GM12865 (cell line): ENCODE results near the gene TMEM97.
A peak's percentile ranks its signal among the peaks of the same experiment; 100 is the strongest.

Source experiments
- DNase-seq: peaks from one replicate; pipeline ENCODE4 v3.0.0; 2010; ENCODE audit warnings: low read depth
- H3K4me3 ChIP-seq: 2 replicates; pipeline ENCODE4 v1.5.1; 2011; ENCODE audit warnings: mild to moderate bottlenecking, low read depth, low read length, control low read depth
- TF ChIP-seq, protein P1 (sequence below): IDR thresholded peaks from 2 replicates; pipeline ENCODE4 v1.5.1; 2011; ENCODE audit warnings: low read length, control low read depth, low read depth, inconsistent platforms; ENCODE audit not compliant: insufficient read depth; ENCODE audit errors: missing control alignments

The TMEM97 gene

GRCh38 chr17:28369684-28370034 is 50.7 kb downstream of the TMEM97 start:
- no peak for DNase-seq

DNA sequence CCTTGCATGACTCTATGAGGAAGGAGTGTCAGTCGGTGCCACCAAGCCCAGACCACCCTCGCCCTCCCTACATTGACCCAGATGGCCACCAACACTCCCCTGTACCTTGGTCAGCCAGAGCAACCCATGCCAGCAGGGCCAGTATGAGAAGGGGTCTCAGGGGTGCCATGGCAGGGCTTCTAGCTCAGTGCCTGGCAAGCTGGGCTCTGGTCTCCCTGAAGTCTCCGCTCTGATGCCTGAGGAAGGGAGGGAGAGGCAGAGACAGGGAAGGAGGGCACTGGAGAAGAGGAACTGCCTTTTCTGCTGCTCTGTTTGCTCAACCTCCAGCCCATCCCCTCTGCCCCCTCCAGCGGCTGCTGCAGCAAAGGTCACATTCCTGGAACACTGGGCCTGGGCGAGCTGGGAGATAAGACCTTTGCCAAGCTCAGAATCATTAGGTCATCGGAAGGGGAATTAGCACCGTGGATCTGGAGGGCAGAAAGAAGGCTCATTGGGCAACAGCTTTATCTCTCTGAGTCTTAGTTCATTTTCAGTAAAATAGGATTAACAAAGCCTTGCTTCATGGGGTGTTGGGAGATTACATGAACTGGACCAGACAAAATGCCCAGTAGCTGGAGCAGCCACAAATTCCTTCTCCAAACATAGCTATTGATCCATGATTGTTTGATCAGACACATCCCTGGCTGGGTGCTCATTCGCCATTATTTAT is 51.2 kb downstream of the TMEM97 start, which contains the start of gene VTN:
Gene VTN, minus strand, starts transcription at position 273 of the 709 bp plus-strand sequence. Its CDS starts 104 bp downstream, at position 169.
- peak within 1 kb of the TSS; percentile 76 for H3K4me3 ChIP-seq
- DNase-seq = no peak

More at GRCh38 chr17:28369684-28370034, 50.7 kb downstream of the TMEM97 start:
- no peak overlapping the region for H3K4me3 ChIP-seq
- TF ChIP-seq, protein P1, sequence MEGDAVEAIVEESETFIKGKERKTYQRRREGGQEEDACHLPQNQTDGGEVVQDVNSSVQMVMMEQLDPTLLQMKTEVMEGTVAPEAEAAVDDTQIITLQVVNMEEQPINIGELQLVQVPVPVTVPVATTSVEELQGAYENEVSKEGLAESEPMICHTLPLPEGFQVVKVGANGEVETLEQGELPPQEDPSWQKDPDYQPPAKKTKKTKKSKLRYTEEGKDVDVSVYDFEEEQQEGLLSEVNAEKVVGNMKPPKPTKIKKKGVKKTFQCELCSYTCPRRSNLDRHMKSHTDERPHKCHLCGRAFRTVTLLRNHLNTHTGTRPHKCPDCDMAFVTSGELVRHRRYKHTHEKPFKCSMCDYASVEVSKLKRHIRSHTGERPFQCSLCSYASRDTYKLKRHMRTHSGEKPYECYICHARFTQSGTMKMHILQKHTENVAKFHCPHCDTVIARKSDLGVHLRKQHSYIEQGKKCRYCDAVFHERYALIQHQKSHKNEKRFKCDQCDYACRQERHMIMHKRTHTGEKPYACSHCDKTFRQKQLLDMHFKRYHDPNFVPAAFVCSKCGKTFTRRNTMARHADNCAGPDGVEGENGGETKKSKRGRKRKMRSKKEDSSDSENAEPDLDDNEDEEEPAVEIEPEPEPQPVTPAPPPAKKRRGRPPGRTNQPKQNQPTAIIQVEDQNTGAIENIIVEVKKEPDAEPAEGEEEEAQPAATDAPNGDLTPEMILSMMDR = no peak

DNA sequence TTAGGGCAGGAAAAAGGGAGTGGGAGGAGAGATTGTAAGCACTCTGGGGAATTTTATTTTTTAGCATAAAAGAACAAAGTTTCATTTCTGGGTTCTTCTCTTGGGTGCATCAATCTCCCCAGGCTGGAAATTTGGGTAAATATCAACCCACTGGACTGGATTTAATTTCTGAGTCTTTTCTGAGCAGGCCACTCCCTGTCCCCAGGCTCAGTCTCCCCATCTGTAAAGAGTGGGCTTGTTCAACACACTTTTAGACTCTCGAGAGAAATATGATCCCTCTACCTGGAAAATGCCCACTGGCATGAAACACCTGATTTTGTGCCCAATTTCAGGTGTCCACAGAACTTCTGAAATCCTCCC is 51.7 kb downstream of the TMEM97 start:
- H3K4me3 ChIP-seq = no peak overlapping the region
- DNase-seq = no peak
- TF ChIP-seq, protein P1 = no peak

More for the DNA sequence above, 51.2 kb downstream of the TMEM97 start, which contains the start of gene VTN:
- TF ChIP-seq, protein P1 = no peak

- TF ChIP-seq, protein P1 = no peak
- DNase-seq = peak; percentile 94
- peak within 1 kb of the TSS; percentile 76 for H3K4me3 ChIP-seq
These were observed 52.5 kb downstream of the TMEM97 start, which contains the start of gene SARM1 for GRCh38 chr17:28371245-28372202. TSS of gene SARM1 (plus strand) at chr17:28371694. CDS start at chr17:28372033, 339 bp downstream.

DNA sequence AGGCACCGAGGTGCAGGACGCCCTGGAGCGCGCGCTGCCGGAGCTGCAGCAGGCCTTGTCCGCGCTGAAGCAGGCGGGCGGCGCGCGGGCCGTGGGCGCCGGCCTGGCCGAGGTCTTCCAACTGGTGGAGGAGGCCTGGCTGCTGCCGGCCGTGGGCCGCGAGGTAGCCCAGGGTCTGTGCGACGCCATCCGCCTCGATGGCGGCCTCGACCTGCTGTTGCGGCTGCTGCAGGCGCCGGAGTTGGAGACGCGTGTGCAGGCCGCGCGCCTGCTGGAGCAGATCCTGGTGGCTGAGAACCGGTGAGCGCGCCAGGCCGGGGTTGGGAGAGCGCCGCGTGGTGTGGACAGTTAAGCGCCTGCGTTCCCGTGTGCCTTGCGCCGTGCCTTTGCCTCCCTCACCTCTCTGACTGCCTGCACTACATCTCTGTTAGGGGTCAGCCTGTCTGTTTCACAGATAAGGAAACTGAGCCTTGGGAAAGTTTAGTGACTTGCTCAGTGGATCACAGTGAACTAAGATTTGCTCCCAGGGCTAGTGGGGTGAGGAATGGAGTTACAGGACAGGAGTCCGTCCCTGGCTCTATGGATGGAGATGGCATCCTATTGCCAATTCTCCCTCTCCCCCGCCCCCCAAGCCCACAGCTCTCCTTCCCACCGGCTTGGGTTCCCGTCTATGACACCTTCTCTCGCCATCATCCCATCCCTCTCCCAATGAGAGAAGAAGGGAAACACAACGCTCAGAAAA is 53.4 kb downstream of the TMEM97 start:
- TF ChIP-seq, protein P1 = no peak
- peak overlapping the region; percentile 76 for H3K4me3 ChIP-seq
- DNase-seq = peak; percentile 55

DNA sequence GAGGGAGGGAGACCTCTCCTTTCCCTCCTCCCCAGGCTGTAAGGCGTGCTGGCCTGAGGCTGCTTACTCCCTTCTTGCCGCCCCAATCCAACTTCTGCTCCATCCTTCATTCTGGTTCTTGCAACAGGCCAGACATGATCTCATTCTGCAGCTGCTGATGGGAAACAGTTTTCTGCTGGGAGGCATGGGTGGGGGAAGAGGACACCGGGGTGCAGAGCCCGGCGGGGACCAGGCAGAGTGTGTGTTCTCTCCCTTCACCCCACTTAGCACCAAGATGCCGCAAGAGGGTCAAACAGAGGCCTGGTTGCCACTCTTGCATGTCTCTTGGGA is 53.9 kb downstream of the TMEM97 start:
- TF ChIP-seq, protein P1 = no peak
- no peak for DNase-seq
- H3K4me3 ChIP-seq = peak overlapping the region; percentile 76
